Measurements from ENCODE around the gene GPAM.

GPAM gene

GRCh38 chr10:112182784-112183328 is 709 bp downstream of the GPAM start:
- TF ChIP-seq CTCF (IDR thresholded peaks at IDR 0.05; ENCODE audit: insufficient read depth, low read depth, low read length, missing control alignments), result no peak
- peak; percentile 18 for DNase-seq (ENCODE audit: low read depth)
- H3K4me3 ChIP-seq (ENCODE audit: low read depth, low read length), result peak overlapping the region; percentile 74

- no peak for TF ChIP-seq CTCF (IDR thresholded peaks at IDR 0.05; ENCODE audit: insufficient read depth, low read depth, low read length, missing control alignments)
- DNase-seq (ENCODE audit: low read depth), result no peak
Observed at GRCh38 chr10:112177247-112177646, 6.3 kb downstream of the GPAM start.

GRCh38 chr10:112176543-112176942 is 7.0 kb downstream of the GPAM start:
- no peak overlapping the region for H3K4me3 ChIP-seq (ENCODE audit: low read depth, low read length)
- TF ChIP-seq CTCF (IDR thresholded peaks at IDR 0.05; ENCODE audit: insufficient read depth, low read depth, low read length, missing control alignments), result no peak
- DNase-seq (ENCODE audit: low read depth), result no peak

More at GRCh38 chr10:112177247-112177646, 6.3 kb downstream of the GPAM start:
- H3K4me3 ChIP-seq (ENCODE audit: low read depth, low read length), result no peak overlapping the region

GRCh38 chr10:112175409-112175808 is 8.2 kb downstream of the GPAM start:
- H3K4me3 ChIP-seq (ENCODE audit: low read depth, low read length), result no peak overlapping the region
- TF ChIP-seq CTCF (IDR thresholded peaks at IDR 0.05; ENCODE audit: insufficient read depth, low read depth, low read length, missing control alignments), result no peak
- no peak for DNase-seq (ENCODE audit: low read depth)

GRCh38 chr10:112173206-112173605 is 10.4 kb downstream of the GPAM start:
- no peak overlapping the region for H3K4me3 ChIP-seq (ENCODE audit: low read depth, low read length)
- DNase-seq (ENCODE audit: low read depth), result no peak
- no peak for TF ChIP-seq CTCF (IDR thresholded peaks at IDR 0.05; ENCODE audit: insufficient read depth, low read depth, low read length, missing control alignments)

GRCh38 chr10:112168733-112169132 is 14.8 kb downstream of the GPAM start:
- no peak for TF ChIP-seq CTCF (IDR thresholded peaks at IDR 0.05; ENCODE audit: insufficient read depth, low read depth, low read length, missing control alignments)
- no peak overlapping the region for H3K4me3 ChIP-seq (ENCODE audit: low read depth, low read length)
- no peak for DNase-seq (ENCODE audit: low read depth)

GRCh38 chr10:112166800-112167199 is 16.8 kb downstream of the GPAM start:
- H3K4me3 ChIP-seq (ENCODE audit: low read depth, low read length), result no peak overlapping the region
- no peak for TF ChIP-seq CTCF (IDR thresholded peaks at IDR 0.05; ENCODE audit: insufficient read depth, low read depth, low read length, missing control alignments)
- no peak for DNase-seq (ENCODE audit: low read depth)

All from GM12865 (cell line).